ENCODE results near the gene HSBP1. TPM values are rescaled to one million over a fixed set of nuclear protein-coding genes. Genes with fewer than 3 reads are reported as not detected.

The HSBP1 gene
- total and polyA plus RNA-seq, 2 of the 8 experiments (the other 6 are each of a cell fraction or from before 2014, with no cell fraction given), result 78.4 to 219 TPM

DNA sequence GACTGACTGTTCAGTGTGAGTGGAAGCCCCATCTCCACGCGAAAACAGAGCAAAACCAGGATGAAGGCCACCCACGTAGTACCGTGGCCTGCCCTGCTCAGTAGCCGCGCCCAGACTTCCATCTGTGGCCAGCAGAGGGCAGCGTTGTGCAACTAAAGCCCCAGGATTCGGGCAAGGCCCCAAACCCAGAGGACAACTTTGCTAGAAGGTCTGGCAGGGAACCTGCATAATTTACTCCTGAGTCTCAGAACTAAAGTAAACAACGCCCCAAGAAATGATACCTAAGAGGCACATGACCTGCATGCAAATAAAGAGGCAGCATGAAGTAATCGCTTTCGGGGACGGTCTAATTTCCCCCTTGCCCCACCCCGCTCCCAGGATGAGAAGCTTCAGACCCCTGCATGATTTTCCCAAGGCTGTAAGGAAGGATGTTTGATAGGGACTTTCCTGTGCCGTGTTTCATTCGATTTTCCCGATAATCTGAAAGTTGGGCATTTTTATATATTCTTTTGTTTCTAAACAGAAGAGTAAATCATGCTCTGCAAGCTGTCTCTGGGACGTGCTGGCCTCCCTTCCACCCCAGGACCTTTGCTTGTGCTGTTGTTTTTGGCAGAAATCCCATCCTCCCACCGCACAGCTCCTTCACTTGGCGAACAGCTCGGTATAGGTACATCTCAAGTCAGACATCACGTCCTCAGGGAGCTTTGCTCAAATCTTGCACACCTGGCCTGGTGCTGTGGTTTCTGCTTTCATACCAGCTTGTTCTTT, 18.6 kb downstream of the HSBP1 start (continued):
- TF ChIP-seq E2F6 (IDR thresholded peaks at IDR 0.05) (no peak), BACH1 (IDR thresholded peaks at IDR 0.05; ENCODE audit: low read length) (peak; percentile 65), SIX5 (IDR thresholded peaks at IDR 0.05; ENCODE audit: low read depth, low read length) (no peak), RFX5 (IDR thresholded peaks at IDR 0.05; ENCODE audit: borderline replicate concordance, low read depth, low read length) (no peak; the same call in 1 of the 2 replicates), GTF2F1 (IDR thresholded peaks at IDR 0.05; ENCODE audit: borderline replicate concordance, low read depth, low read length) (no peak), HDAC6 (IDR thresholded peaks at IDR 0.05; ENCODE audit: low read depth, low read length) (no peak), JUN (IDR thresholded peaks at IDR 0.05; ENCODE audit: low read depth, low read length) (0 out of 2 replicates have a peak, but pooled peaks have one; percentile 17), RAD21 (IDR thresholded peaks at IDR 0.05 in 1 of 2, conservative IDR thresholded peaks at IDR 0.05 in 1 of 2; ENCODE audit: low read depth in 2 of 2, low read length in 2 of 2) (peak; percentile 99 to 100), EGR1 (IDR thresholded peaks at IDR 0.05; ENCODE audit: borderline replicate concordance, low read depth, low read length) (no peak), SIN3A (conservative IDR thresholded peaks at IDR 0.05 in 1 of 2, IDR thresholded peaks at IDR 0.05 in 1 of 2; ENCODE audit: low read depth in 1 of 2, low read length in 2 of 2) (0 out of 4 replicates have a peak, but pooled peaks of 1 of the 2 experiments have one; percentile 33), EP300 (IDR thresholded peaks at IDR 0.05; ENCODE audit: borderline replicate concordance in 1 of 2, low read depth in 2 of 2, low read length in 2 of 2) (0 out of 3 replicates have a peak, but pooled peaks of 1 of the 2 experiments have one; percentile 56), NANOG (IDR thresholded peaks at IDR 0.05; ENCODE audit: insufficient read depth, low read depth, low read length, poor library complexity, severe bottlenecking) (no peak), BRCA1 (IDR thresholded peaks at IDR 0.05; ENCODE audit: low read depth, low read length) (no peak), ATF2 (IDR thresholded peaks at IDR 0.05; ENCODE audit: low read length) (no peak), GABPA (IDR thresholded peaks at IDR 0.05; ENCODE audit: borderline replicate concordance, insufficient read depth, low read length) (no peak), RNF2 (IDR thresholded peaks at IDR 0.05; ENCODE audit: borderline replicate concordance, low read depth, low read length, missing control alignments, poor library complexity, severe bottlenecking) (no peak), POU5F1 (IDR thresholded peaks at IDR 0.05; ENCODE audit: low read depth, low read length) (no peak), MAX (IDR thresholded peaks at IDR 0.05) (no peak), NRF1 (IDR thresholded peaks at IDR 0.05; ENCODE audit: low read depth, low read length) (no peak)

Measured in H1 (cell line).